GDM1 (cell line): ENCODE measurements around the gene OR13J1.
A peak's percentile ranks its signal among the peaks of the same experiment; 100 is the strongest.
"Not testable (repeated sequence)": the region's sequence is repeated elsewhere in the genome, so short reads cannot be mapped to it uniquely, and the experiment has no call there.

Experiments
- DNase-seq: peaks from one replicate; lab custom pipeline; 2025; lab: John Stamatoyannopoulos, UW

OR13J1 gene

GRCh38 chr9:35905051-35905781 is 35.0 kb upstream of the OR13J1 start:
- DNase-seq: no peak

- DNase-seq: no peak
These were observed 34.1 kb upstream of the OR13J1 start for GRCh38 chr9:35904338-35904737.

DNA sequence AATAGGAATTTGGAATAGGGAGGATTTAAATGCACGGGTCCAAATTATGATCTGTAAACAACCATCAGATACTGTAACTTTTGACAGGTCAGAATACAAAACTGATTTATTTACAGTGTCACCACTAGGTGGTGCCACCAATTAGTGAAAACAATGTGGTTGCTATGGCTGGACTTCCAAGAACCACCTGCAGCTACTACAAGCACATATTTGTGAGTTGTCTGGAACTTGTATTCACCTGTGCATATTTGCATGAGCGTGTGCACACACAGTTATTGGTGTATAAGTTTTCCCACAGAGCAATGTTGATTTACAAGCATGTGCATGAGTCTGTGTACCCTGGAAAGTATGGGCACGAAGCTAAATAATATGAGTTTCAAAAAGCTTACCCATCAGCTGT is 32.8 kb upstream of the OR13J1 start:
- peak; percentile 6 for DNase-seq

DNA sequence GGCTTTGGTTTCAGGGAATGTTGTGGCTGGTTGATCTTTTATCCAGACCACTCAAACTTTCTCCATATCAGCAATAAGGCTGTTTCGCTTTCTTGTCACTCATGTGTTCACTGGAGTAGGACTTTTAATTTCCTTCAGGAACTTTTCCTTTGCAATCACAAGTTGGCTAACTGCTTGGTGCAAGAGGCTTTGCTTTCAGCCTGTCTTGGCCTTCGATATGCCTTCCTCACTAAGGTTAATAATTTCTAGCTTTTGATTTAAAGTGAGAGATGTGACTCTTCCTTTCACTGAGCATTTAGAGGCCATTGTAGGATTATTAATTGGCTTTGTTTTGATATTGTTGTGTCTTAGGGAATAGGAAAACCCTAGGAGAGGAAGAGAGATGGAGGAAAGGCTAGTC is 28.8 kb upstream of the OR13J1 start:
- DNase-seq: no peak

DNA sequence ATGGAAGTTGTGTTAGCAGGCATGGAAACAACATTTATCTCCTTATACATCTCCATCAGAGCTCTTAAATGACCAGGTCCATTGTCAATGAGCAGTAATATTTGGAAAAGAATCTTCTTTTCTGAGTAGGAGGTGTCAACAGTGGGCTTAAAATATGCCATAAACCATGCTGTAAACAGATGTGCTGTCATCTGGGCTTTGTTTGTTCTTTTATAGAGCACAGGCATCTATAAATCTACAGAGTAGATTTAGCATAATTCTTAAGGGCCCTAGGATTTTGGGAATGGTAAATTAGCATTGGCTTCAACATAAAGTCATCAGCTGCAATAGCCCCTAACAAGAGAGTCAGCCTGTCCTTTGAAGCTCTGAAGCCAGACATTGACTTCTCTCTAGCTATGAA is 28.1 kb upstream of the OR13J1 start:
- no peak for DNase-seq

GRCh38 chr9:35897376-35898099 is 27.3 kb upstream of the OR13J1 start:
- DNase-seq: not testable (repeated sequence)

DNA sequence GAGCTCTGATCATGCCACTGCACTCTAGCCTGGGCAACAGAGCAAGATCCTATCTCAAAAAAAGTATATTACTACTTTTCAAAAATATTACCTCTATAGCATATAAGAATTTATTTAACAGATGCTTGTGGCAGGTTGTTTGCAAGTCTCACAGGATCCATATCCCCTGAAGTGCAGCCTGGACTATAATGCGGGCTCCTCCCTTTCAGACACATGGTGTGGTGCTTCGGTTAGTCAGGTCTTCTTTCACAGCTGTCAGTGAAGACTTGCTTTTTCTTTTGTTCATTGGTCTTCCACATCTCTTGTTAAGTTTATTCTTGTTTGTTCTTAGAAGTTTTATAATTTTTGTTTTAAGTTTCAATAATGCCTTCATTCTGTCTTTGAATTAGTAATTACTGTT is 26.4 kb upstream of the OR13J1 start:
- no peak for DNase-seq

GRCh38 chr9:35892051-35892450 is 21.9 kb upstream of the OR13J1 start:
- DNase-seq: no peak

- no peak for DNase-seq
These were observed 21.4 kb upstream of the OR13J1 start for GRCh38 chr9:35891646-35892045.

DNA sequence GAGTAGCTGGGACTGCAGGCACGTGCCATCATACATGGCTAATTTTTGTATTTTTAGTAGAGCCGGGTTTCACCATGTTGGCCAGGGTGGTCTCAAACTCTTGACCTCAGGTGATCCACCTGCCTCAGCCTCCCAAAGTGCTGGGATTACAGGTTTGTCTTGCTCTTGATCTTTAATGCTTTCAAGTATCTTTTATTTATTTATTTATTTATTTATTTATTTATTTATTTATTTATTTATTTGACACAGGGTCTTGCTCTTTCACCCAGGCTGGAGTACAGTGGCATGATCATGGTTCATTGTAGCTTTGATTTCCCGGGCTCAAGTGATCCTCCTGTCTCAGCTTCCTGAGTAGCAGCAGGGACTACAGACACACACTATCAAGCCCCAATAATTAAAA is 14.7 kb upstream of the OR13J1 start:
- DNase-seq: not testable (repeated sequence)

DNA sequence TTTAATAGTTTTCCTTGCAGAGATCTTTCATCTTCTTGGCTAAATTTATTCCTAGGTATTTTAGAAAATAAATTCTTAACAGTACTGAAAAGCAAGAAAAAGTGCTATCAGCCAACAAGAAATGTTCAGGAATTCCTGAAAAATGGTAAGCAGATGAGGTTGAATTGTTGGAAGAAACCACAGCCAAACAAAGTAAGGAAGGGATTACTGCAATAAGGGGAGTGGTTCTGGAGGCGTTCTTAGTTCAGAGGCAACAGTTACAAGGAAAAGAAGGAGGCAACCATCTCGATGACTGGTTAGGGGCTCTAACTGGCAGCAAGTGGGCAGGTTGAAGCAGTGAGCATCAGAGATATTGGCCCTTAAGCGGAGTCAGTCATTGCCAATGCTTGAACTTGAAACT is 12.8 kb upstream of the OR13J1 start:
- DNase-seq: no peak

- DNase-seq: no peak
These were observed 12.2 kb upstream of the OR13J1 start for GRCh38 chr9:35882263-35882848.

DNA sequence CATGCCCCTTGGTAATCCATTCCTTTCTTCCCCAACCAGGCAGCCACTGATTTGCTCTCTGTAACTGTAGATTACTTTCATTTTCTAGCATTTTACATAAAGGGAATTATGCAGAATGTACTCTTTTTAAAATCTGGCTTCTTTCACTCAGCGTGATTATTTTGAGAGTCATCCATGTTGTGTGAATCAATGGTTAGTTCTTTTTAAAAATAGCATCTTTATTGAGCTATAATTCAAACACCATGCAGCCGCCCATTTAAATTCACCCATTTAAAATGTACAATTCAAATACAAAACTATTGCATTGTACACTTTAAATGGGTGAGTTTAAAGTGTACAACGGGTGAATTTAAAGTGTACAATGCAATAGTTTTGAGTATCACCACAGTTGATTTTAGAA is 2.3 kb upstream of the OR13J1 start:
- DNase-seq: no peak

- DNase-seq: no peak
These were observed 1.3 kb upstream of the OR13J1 start for GRCh38 chr9:35871545-35871944.

DNA sequence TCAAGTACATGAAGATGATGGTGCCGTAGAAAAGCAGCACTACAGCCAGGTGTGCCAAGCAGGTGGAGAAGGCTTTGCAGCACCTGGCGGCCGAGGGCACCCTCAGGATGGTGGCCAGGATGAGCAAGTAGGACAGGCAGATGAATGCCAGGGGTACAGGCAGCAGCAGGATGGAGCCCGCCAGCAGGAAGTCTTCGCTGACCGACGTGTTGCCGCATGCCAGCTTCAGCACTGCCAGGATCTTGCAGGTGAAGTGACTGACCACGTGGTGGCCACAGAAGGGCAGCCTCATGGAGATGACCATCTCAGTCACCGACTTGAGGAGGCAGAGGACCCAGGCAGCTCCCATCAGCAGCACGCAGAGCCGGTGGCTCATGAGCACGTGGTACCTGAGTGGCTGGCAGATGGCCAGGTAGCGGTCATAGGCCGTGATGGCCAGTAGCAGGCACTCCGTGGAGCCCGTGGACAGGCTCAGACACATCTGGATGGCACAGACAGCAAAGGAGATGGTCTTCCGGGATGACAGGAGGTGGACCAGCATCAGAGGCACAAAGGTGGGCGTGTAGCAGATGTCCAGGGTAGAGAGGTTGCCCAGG is 482 bp downstream of the OR13J1 start:
- DNase-seq: no peak

- DNase-seq: no peak
These were observed 1.3 kb downstream of the OR13J1 start for GRCh38 chr9:35868933-35869332.

DNA sequence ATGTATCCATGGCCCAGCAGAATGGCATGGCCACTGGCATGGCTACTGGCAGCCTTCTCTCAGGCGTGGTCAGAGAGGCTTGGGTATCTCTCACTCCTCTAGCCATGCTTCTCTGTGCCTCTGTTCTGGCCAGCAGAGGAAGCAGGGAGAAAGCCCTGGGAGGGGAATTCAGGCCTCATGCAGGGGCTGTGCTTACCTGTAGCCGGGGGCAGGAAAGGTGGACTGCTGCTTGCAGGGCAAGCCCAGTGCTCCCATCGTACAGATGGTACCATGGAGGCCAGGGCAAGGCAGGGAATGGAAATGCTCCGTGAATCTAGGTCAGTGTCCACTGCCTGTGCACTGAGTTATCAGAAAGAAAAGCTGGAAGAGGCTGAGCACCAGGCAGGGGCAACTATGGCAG is 2.7 kb downstream of the OR13J1 start:
- no peak for DNase-seq

- DNase-seq: no peak
These were observed 5.4 kb downstream of the OR13J1 start for GRCh38 chr9:35864695-35865255.

- no peak for DNase-seq
These were observed 6.6 kb downstream of the OR13J1 start for GRCh38 chr9:35863583-35863982.

GRCh38 chr9:35862328-35862727 is 7.9 kb downstream of the OR13J1 start:
- no peak for DNase-seq

GRCh38 chr9:35861161-35861897 is 8.9 kb downstream of the OR13J1 start:
- no peak for DNase-seq

DNA sequence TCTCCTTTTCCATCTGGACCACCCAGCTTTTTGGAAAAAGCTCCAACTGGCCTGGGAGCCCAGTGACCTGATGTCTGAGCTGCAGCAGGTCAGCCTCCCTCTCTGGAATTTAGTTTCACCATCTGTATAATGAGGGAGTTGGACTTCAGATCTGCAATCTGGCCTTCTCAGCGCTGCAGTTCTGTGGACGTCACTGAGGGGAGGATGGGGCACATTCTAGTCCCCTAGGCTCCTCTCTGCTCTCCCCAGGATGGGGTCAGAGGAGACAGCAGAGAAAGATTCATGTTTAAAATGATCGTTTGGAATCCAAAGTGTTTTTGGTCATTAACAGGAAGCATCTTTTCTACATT is 10.2 kb downstream of the OR13J1 start:
- DNase-seq: no peak
